ENCODE measurements around the gene SNAI3.

Gene SNAI3

DNA sequence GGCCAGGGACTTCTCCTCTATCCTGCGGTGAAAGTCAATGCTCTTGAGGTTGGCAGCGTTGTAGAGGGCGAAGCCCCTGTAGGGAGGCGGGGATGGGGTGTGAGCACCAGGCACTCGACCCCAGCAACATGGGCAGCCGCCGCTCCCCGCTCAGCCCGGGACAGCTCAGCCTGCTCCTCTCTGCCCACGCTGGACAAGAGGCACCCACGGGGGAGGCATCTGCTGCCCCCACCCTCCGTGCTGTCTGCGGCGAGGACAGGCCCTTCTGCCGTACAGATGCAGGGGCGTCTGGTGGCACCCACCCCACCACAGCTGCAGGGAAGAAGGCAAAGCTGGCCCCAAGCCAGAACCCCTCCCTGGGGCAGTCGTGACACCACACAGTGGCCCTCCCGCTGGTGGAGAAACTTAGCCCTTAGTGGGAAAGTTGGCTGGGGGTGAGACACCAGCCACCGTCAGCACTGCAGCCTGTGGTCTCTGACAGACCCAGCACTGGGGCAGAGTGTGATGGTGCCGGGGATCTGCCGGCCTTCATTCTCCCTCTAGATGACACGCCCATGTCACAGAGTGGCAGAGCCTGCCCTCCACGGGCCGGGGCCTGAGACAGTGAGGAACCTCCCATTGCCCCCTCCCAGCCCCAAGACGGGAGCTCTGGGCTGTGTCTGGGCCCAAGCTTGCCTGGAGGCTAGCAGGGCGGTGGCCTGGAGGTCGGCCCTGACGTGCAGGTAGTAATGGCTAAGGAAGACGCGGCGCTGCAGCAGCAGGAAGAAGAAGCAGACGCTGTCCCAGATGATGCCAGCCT, 39.5 kb upstream of the SNAI3 start:
- no peak for DNase-seq (ENCODE audit: low spot score)

GRCh38 chr16:88724855-88725555, 38.7 kb upstream of the SNAI3 start:
- DNase-seq (ENCODE audit: low spot score) = no peak
- TF ChIP-seq, protein P1, sequence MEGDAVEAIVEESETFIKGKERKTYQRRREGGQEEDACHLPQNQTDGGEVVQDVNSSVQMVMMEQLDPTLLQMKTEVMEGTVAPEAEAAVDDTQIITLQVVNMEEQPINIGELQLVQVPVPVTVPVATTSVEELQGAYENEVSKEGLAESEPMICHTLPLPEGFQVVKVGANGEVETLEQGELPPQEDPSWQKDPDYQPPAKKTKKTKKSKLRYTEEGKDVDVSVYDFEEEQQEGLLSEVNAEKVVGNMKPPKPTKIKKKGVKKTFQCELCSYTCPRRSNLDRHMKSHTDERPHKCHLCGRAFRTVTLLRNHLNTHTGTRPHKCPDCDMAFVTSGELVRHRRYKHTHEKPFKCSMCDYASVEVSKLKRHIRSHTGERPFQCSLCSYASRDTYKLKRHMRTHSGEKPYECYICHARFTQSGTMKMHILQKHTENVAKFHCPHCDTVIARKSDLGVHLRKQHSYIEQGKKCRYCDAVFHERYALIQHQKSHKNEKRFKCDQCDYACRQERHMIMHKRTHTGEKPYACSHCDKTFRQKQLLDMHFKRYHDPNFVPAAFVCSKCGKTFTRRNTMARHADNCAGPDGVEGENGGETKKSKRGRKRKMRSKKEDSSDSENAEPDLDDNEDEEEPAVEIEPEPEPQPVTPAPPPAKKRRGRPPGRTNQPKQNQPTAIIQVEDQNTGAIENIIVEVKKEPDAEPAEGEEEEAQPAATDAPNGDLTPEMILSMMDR (IDR thresholded peaks at IDR 0.05; ENCODE audit: extremely low read depth, missing control alignments) = no peak

More for the DNA sequence above, 39.5 kb upstream of the SNAI3 start:
- TF ChIP-seq, protein P1 (IDR thresholded peaks at IDR 0.05; ENCODE audit: extremely low read depth, missing control alignments) = no peak

GRCh38 chr16:88723911-88724310, 37.6 kb upstream of the SNAI3 start:
- TF ChIP-seq, protein P1 (IDR thresholded peaks at IDR 0.05; ENCODE audit: extremely low read depth, missing control alignments) = no peak
- DNase-seq (ENCODE audit: low spot score) = no peak

DNA sequence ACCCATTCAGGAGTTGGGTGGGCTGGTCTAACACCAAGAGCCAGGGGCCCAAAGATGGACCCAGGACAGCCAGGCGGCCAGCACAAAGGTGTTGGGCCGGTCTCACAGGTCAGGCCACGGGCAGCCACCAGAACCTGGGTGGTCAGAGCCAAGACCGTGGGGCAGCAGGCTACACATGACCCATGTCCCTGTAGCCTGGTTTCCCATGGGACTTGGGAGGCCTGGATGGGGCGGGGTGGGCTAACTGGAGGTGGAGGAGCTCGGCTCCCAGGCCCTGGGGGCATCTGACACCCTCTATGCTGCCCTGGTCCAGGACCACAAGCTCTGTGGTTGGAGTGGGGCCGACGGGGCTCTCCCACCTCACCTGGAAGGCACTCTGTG, 37.2 kb upstream of the SNAI3 start:
- DNase-seq (ENCODE audit: low spot score) = no peak
- TF ChIP-seq, protein P1 (IDR thresholded peaks at IDR 0.05; ENCODE audit: extremely low read depth, missing control alignments) = no peak

DNA sequence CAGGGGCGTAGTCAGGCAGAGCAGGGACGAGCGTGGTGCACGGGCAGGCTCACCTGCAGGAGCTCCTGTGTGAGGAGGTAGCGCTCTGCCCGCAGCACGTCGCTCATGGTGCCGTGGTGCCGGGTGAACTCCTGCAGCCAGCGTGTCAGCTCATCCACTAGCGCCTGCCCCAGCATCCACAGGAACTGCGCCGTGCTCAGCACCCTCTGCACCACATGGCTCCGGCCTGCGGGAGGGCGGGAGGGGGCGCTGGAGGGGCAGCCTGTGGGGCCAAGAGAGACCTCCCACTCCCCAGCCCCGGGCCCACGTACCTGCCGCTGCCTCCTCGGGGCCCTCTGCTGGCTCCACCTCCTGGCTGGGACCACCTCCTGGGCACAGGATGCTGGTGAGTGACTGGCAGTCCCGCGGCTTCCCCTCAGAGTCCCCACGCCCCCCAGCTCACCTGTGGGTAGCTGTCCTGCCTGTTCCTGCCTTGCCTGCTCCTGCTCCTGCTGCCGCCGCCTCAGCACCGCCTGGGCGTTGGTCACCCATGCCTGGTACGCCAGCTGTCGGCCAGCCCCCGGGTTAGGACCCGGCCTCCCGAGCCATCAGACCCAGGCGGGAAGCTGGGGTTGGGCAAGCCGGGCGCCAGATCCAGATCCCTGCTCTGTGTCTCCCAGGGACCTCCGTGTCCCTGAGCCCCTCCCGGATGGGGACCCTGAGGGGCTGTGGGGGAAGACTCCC, 36.6 kb upstream of the SNAI3 start:
- no peak for DNase-seq (ENCODE audit: low spot score)
- TF ChIP-seq, protein P1 (IDR thresholded peaks at IDR 0.05; ENCODE audit: extremely low read depth, missing control alignments) = no peak

- DNase-seq (ENCODE audit: low spot score) = no peak
- TF ChIP-seq, protein P1 (IDR thresholded peaks at IDR 0.05; ENCODE audit: extremely low read depth, missing control alignments) = no peak
These were observed 35.8 kb upstream of the SNAI3 start for GRCh38 chr16:88721815-88722755.

All from GM20000 (cell line).